OCI-LY3 (cell line): ENCODE results near the gene ITGA3.

Source experiments
- CTCF ChIP-seq: fragments of 200-600, 300-600 bp; sonication (generic); IDR thresholded peaks from 2 replicates; pipeline ENCODE4 v1.5.1; 2014; ENCODE audit warnings: antibody characterized with exemption, low read length, low read depth
- EZH2phosphoT487 ChIP-seq: fragments of 200-600 bp; shearing (Covaris generic); IDR thresholded peaks from 2 replicates; pipeline ENCODE4 v1.6.1; 2018; ENCODE audit warnings: antibody characterized with exemption, mixed run types, low read depth

DNA sequence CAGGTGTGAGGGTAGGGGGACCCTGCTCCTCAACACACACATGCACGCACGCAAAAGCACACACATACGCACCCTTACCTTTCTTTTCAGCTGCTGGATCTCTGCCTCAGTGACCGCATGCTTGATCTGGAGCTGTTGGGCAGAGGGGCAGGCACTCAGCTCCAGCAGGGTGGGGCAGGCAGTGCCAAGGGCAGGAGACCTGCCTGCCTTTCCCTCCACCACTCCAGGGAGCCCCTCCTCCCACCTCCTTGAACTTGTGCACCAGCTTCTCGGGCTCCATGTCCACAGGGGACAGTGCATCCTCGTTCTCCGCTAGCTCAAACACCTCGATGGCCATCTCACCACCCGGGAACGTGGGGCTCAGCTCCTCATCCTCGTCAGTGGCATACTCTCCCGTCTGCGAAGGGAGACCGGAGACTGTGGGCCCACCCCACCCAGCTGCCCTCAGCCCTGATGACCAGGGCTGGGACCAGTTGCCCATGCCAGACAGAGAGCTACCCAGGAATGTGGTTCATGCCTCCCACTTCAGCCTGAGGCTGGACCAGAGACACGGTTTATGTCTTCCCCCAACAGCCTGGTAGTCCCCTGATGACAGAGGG lies 83.4 kb downstream of the ITGA3 start:
- TF ChIP-seq CTCF (no peak), EZH2phosphoT487 (no peak)
